Astrocyte (in vitro differentiated cells and primary cell): ENCODE data around the gene LASP1NB.

ENCODE experiments used
- DNase-seq: peaks from one replicate; pipeline ENCODE4 v3.0.0-alpha.2; 2010; ENCODE audit warnings: low read depth
- FAIRE-seq: peaks from 2 replicates; lab custom pipeline; 2011; peaks lifted over from hg19 to GRCh38; lab: Jason Lieb, UNC
- H2AFZ ChIP-seq: 2 replicates; pipeline ENCODE4 v1.6.0; 2012; ENCODE audit warnings: low read depth, low read length, inconsistent platforms
- H3K27ac ChIP-seq: 2 replicates; pipeline ENCODE4 v1.5.1; 2011; ENCODE audit warnings: low read depth, low read length, inconsistent platforms
- H3K27me3 ChIP-seq: 2 replicates; pipeline ENCODE4 v1.6.0; 2011; ENCODE audit warnings: low read length, inconsistent platforms; ENCODE audit not compliant: insufficient read depth
- H3K36me3 ChIP-seq: 2 replicates; pipeline ENCODE4 v1.5.1; 2011; ENCODE audit warnings: low read length, inconsistent platforms; ENCODE audit not compliant: insufficient read depth
- H3K4me1 ChIP-seq: 2 replicates; pipeline ENCODE4 v1.5.1; 2011; ENCODE audit warnings: low read length, inconsistent platforms; ENCODE audit not compliant: insufficient read depth
- H3K4me2 ChIP-seq: 2 replicates; pipeline ENCODE4 v1.6.0; 2012; ENCODE audit warnings: low read length, inconsistent platforms
- H3K4me3 ChIP-seq: 2 replicates; pipeline ENCODE4 v1.5.1; 2011; ENCODE audit warnings: low read depth, mild to moderate bottlenecking, low read length, inconsistent platforms; ENCODE audit not compliant: insufficient read depth
- H3K79me2 ChIP-seq: 2 replicates; pipeline ENCODE4 v1.6.0; 2012; ENCODE audit warnings: mild to moderate bottlenecking, low read length, inconsistent platforms; ENCODE audit not compliant: insufficient read depth
- H3K9ac ChIP-seq: 2 replicates; pipeline ENCODE4 v1.6.0; 2012; ENCODE audit warnings: mild to moderate bottlenecking, low read length, inconsistent platforms
- H3K9me3 ChIP-seq: 2 replicates; pipeline ENCODE4 v1.5.1; 2012; ENCODE audit warnings: low read depth, mild to moderate bottlenecking, low read length, inconsistent platforms; ENCODE audit not compliant: insufficient read depth
- H4K20me1 ChIP-seq: 2 replicates; pipeline ENCODE4 v1.6.0; 2012; ENCODE audit warnings: low read length, inconsistent platforms; ENCODE audit not compliant: insufficient read depth
- H3K27ac Mint-ChIP-seq: one replicate; pipeline ENCODE4 v1.8.0; 2021; ENCODE audit warnings: mild to moderate bottlenecking, mixed read lengths; ENCODE audit not compliant: unreplicated experiment
- H3K27me3 Mint-ChIP-seq: one replicate; pipeline ENCODE4 v1.8.0; 2021; ENCODE audit warnings: low read depth, mixed read lengths; ENCODE audit not compliant: unreplicated experiment
- H3K36me3 Mint-ChIP-seq: one replicate; pipeline ENCODE4 v1.8.0; 2021; ENCODE audit warnings: low read depth, mixed read lengths; ENCODE audit not compliant: unreplicated experiment
- H3K4me1 Mint-ChIP-seq: one replicate; pipeline ENCODE4 v1.8.0; 2021; ENCODE audit warnings: low read depth, mixed read lengths; ENCODE audit not compliant: unreplicated experiment
- H3K4me3 Mint-ChIP-seq: one replicate; pipeline ENCODE4 v1.8.0; 2021; ENCODE audit warnings: mild to moderate bottlenecking, moderate library complexity, mixed read lengths; ENCODE audit not compliant: unreplicated experiment
- H3K9me3 Mint-ChIP-seq: one replicate; pipeline ENCODE4 v1.8.0; 2021; ENCODE audit warnings: mild to moderate bottlenecking, mixed read lengths; ENCODE audit not compliant: unreplicated experiment
- CTCF ChIP-seq: IDR thresholded peaks from 2 replicates; pipeline ENCODE4 v1.5.1; 2011; ENCODE audit warnings: low read depth, mild to moderate bottlenecking, inconsistent platforms, low read length, moderate library complexity; ENCODE audit not compliant: insufficient read depth
- EZH2 ChIP-seq: IDR thresholded peaks from 2 replicates; pipeline ENCODE4 v1.6.1; 2012; ENCODE audit warnings: mild to moderate bottlenecking, low read length, inconsistent platforms; ENCODE audit not compliant: insufficient read depth

Gene LASP1NB

DNA sequence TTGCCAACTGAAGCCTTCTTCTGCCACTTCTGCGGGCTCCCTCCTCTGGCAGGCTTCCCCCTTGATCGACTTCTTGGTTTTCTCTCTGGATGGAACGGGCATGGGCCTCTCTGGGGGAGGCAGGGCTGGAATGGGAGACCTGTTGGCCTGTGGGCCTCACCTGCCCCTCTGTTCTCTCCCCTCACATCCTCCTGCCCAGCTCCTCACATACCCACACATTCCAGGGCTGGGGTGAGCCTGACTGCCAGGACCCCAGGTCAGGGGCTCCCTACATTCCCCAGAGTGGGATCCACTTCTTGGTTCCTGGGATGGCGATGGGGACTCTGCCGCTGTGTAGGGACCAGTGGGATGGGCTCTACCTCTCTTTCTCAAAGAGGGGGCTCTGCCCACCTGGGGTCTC, 6.5 kb upstream of the LASP1NB start:
- H3K27me3 Mint-ChIP-seq = no peaks in the 10 kb centered on the region
- TF ChIP-seq EZH2 (no peak), CTCF (no peak)
- no peak overlapping the region for H3K4me3 Mint-ChIP-seq
- H3K4me2 ChIP-seq = no peak overlapping the region
- FAIRE-seq (no peak), DNase-seq (no peak)
- no peak overlapping the region for H3K27ac ChIP-seq
- H2AFZ ChIP-seq = no peak overlapping the region
- H3K9me3 Mint-ChIP-seq = peaks cover 2% of the 10 kb centered on the region
- peaks cover 10% of the 10 kb centered on the region for H3K79me2 ChIP-seq
- peaks cover 29% of the 10 kb centered on the region for H3K36me3 ChIP-seq
- peaks cover 6% of the 10 kb centered on the region for H3K4me1 ChIP-seq
- H4K20me1 ChIP-seq = peaks cover 85% of the 10 kb centered on the region
- peaks cover 22% of the 10 kb centered on the region for H3K4me1 Mint-ChIP-seq
- H3K27me3 ChIP-seq = no peaks in the 10 kb centered on the region
- peaks cover 28% of the 10 kb centered on the region for H3K36me3 Mint-ChIP-seq
- no peaks in the 10 kb centered on the region for H3K9me3 ChIP-seq
- H3K27ac Mint-ChIP-seq = peak overlapping the region; percentile 12
- no peak overlapping the region for H3K4me3 ChIP-seq
- no peak overlapping the region for H3K9ac ChIP-seq

DNA sequence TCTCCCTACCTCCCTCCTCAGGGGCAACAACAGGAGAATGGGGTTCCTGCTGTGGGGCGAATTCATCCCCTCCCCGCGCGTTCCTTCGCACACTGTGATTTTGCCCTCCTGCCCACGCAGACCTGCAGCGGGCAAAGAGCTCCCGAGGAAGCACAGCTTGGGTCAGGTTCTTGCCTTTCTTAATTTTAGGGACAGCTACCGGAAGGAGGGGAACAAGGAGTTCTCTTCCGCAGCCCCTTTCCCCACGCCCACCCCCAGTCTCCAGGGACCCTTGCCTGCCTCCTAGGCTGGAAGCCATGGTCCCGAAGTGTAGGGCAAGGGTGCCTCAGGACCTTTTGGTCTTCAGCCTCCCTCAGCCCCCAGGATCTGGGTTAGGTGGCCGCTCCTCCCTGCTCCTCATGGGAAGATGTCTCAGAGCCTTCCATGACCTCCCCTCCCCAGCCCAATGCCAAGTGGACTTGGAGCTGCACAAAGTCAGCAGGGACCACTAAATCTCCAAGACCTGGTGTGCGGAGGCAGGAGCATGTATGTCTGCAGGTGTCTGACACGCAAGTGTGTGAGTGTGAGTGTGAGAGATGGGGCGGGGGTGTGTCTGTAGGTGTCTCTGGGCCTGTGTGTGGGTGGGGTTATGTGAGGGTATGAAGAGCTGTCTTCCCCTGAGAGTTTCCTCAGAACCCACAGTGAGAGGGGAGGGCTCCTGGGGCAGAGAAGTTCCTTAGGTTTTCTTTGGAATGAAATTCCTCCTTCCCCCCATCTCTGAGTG, 5.9 kb upstream of the LASP1NB start:
- peaks cover 8% of the 10 kb centered on the region for H3K79me2 ChIP-seq
- Mint-ChIP-seq H3K4me3 (no peak overlapping the region), H3K9me3 (peaks cover 2% of the 10 kb centered on the region)

More for the DNA sequence above, 5.9 kb upstream of the LASP1NB start:
- Histone ChIP-seq H3K4me3 (no peak overlapping the region), H3K9ac (no peak overlapping the region), H3K27me3 (no peaks in the 10 kb centered on the region), H3K36me3 (peaks cover 24% of the 10 kb centered on the region), H3K4me2 (no peak overlapping the region), H3K27ac (no peak overlapping the region), H3K9me3 (no peaks in the 10 kb centered on the region), H2AFZ (no peak overlapping the region), H4K20me1 (peaks cover 79% of the 10 kb centered on the region), H3K4me1 (peaks cover 6% of the 10 kb centered on the region)
- DNase-seq = no peak
- peak overlapping the region; percentile 12 for H3K27ac Mint-ChIP-seq
- H3K4me1 Mint-ChIP-seq = peaks cover 22% of the 10 kb centered on the region
- no peaks in the 10 kb centered on the region for H3K27me3 Mint-ChIP-seq
- no peak for TF ChIP-seq EZH2
- no peak for TF ChIP-seq CTCF
- H3K36me3 Mint-ChIP-seq = peaks cover 25% of the 10 kb centered on the region
- FAIRE-seq = no peak
